Activated CD8-positive, alpha-beta T cell treated with anti-CD3 and anti-CD28 coated beads, Interleukin-2, amount 10 ng/mL, durations not matched to agents 7 days and 5 days (primary cell): ENCODE data around the gene ATRN. TPM values are rescaled to one million over a fixed set of nuclear protein-coding genes. Genes with fewer than 3 reads are reported as not detected.

ENCODE experiments used
- ATAC-seq: fragments of 150-1000 bp; cut with Tn5 transposase; one replicate; pipeline ENCODE4 v1.10.0; 2021; ENCODE audit warnings: moderate library complexity
- CTCF ChIA-PET: fragments of 350-600 bp; sonication (Branson Sonifier 250); formaldehyde crosslinking; loops from one replicate; lab custom pipeline; 2021; ENCODE audit warnings: antibody characterized with exemption; lab: Charles Lee
- POLR2A ChIA-PET: fragments of 350-600 bp; sonication (Branson Sonifier 250); formaldehyde crosslinking; loops from one replicate; lab custom pipeline; 2021; ENCODE audit warnings: antibody characterized with exemption; lab: Charles Lee
- DNase-seq: peaks from one replicate; pipeline ENCODE4 v3.0.0-alpha.2; 2020
- H3K27ac Mint-ChIP-seq: one replicate; pipeline ENCODE4 v1.8.0; 2021; ENCODE audit warnings: mild to moderate bottlenecking, mixed read lengths
- H3K27me3 Mint-ChIP-seq: one replicate; pipeline ENCODE4 v1.8.0; 2021; ENCODE audit warnings: low read depth, mixed read lengths
- H3K36me3 Mint-ChIP-seq: one replicate; pipeline ENCODE4 v1.8.0; 2021; ENCODE audit warnings: low read depth, mixed read lengths
- H3K4me1 Mint-ChIP-seq: one replicate; pipeline ENCODE4 v1.8.0; 2021; ENCODE audit warnings: low read depth, mixed read lengths
- H3K4me3 Mint-ChIP-seq: one replicate; pipeline ENCODE4 v1.8.0; 2021; ENCODE audit warnings: mild to moderate bottlenecking, mixed read lengths
- H3K9me3 Mint-ChIP-seq: one replicate; pipeline ENCODE4 v1.8.0; 2022; ENCODE audit warnings: mixed read lengths; ENCODE audit not compliant: insufficient read depth
- total RNA-seq, 2 experiments: library from RNA; stranded (reverse); gene quantifications; one replicate each; pipeline ENCODE4 v1.2.3, GENCODE V29; 2021

The ATRN gene
- total RNA-seq, 2 experiments from 2014 or later, result 8.1 to 8.5 TPM

- H3K27me3 Mint-ChIP-seq, result no peaks in the 10 kb centered on the region
- H3K4me1 Mint-ChIP-seq, result no peaks in the 10 kb centered on the region
- H3K9me3 Mint-ChIP-seq, result no peaks in the 10 kb centered on the region
- ChIA-PET POLR2A (interaction anchor here (1.2 kb wide), 1 partner anchor 24 kb away, joined by 3 read pairs; no protein-coding TSS in a partner anchor), CTCF (interaction anchor here (7.8 kb wide), 1 partner anchor 12 kb away, joined by 48 read pairs; no protein-coding TSS in a partner anchor)
- no peaks in the 10 kb centered on the region for H3K36me3 Mint-ChIP-seq
- no peak overlapping the region for H3K4me3 Mint-ChIP-seq
- H3K27ac Mint-ChIP-seq, result no peak overlapping the region
- no peak for ATAC-seq
- DNase-seq, result no peak
These were observed 227.8 kb downstream of the ATRN start for GRCh38 chr20:3698591-3699001.

DNA sequence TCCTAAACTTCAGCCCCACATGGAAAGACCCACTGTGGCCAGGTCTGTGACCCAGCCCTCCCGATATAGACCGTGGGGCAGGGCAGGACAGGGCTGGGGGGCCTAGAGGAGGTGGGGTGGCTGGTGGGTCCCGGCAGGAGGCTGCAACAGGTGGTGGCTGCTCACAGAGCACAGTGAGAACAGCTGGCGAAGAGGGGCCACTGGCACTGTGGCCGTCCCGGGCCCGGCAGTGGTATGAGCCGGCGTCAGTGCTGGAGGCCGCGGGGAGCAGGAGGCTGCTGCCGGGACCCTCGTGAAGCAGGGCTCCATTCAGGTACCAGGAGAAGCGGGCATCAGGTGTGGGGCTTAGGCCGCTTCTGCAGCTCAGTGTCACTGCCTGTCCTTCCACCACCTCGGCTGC lies 228.2 kb downstream of the ATRN start:
- ATAC-seq (no peak), DNase-seq (no peak)
- ChIA-PET CTCF (interaction anchor here (0.6 to 7.8 kb wide), 2 partner anchors 11 to 1556 kb away, joined by 3 to 48 read pairs; no protein-coding TSS in a partner anchor), POLR2A (interaction anchor here (1.2 kb wide), 1 partner anchor 24 kb away, joined by 3 read pairs; no protein-coding TSS in a partner anchor)
- H3K36me3 Mint-ChIP-seq, result no peaks in the 10 kb centered on the region
- no peak overlapping the region for H3K27ac Mint-ChIP-seq
- H3K9me3 Mint-ChIP-seq, result no peaks in the 10 kb centered on the region
- H3K27me3 Mint-ChIP-seq, result no peaks in the 10 kb centered on the region
- no peak overlapping the region for H3K4me3 Mint-ChIP-seq
- H3K4me1 Mint-ChIP-seq, result no peaks in the 10 kb centered on the region

Other genes with a start within 250 kb of the ATRN start
- gene SLC4A11, start 231.8 kb upstream of the ATRN start, total RNA-seq, result 1 to 10 TPM; 1.6 to 2.8 TPM
- gene DNAAF9, start 63.3 kb upstream of the ATRN start, total RNA-seq, result 1 to 10 TPM; 3.4 to 3.5 TPM
- gene GFRA4, start 192.4 kb downstream of the ATRN start, total RNA-seq, result not detected
- not detected for gene ADAM33, start 211.0 kb downstream of the ATRN start, total RNA-seq
- gene SIGLEC1, start 241.6 kb downstream of the ATRN start, total RNA-seq, result not detected